WI38 (cell line): ENCODE measurements around the gene NUMA1.

Experiments used
- H3K4me3 ChIP-seq: 2 replicates; pipeline ENCODE4 v1.5.1; 2011; ENCODE audit warnings: low read depth, mild to moderate bottlenecking, control low read depth, low read length
- TF ChIP-seq, protein P1 (sequence below): IDR thresholded peaks from 2 replicates; pipeline ENCODE4 v1.5.1; 2012; ENCODE audit warnings: low read depth, mild to moderate bottlenecking, control low read depth, low read length

Gene NUMA1

DNA sequence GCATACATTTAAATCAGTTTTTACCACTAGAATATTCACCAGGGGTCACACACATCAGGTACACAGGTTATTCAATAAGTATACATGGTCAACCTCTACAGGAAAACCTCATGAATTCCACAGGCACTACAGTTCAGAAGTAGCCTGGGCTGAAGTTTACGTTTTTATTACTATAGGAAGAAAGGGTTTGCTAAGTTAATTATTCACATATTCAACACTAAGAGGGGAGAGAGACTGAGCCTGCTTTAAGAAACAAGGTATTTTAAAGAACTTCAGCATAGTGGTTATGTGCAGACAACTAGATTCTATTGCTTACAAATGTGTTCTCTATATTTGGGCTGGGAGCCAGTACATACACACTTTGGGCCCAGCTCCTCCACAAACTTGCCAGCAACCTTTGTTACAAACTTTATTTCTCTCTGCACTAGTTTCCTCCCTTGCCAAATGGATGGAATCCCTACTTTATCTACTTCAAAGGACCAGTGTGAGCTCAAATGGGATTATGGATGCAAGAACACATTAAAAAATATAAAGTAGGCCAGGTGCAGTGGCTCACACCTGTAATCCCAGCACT is 49.8 kb downstream of the NUMA1 start:
- TF ChIP-seq, protein P1, sequence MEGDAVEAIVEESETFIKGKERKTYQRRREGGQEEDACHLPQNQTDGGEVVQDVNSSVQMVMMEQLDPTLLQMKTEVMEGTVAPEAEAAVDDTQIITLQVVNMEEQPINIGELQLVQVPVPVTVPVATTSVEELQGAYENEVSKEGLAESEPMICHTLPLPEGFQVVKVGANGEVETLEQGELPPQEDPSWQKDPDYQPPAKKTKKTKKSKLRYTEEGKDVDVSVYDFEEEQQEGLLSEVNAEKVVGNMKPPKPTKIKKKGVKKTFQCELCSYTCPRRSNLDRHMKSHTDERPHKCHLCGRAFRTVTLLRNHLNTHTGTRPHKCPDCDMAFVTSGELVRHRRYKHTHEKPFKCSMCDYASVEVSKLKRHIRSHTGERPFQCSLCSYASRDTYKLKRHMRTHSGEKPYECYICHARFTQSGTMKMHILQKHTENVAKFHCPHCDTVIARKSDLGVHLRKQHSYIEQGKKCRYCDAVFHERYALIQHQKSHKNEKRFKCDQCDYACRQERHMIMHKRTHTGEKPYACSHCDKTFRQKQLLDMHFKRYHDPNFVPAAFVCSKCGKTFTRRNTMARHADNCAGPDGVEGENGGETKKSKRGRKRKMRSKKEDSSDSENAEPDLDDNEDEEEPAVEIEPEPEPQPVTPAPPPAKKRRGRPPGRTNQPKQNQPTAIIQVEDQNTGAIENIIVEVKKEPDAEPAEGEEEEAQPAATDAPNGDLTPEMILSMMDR, result no peak
- H3K4me3 ChIP-seq, result no peak overlapping the region

DNA sequence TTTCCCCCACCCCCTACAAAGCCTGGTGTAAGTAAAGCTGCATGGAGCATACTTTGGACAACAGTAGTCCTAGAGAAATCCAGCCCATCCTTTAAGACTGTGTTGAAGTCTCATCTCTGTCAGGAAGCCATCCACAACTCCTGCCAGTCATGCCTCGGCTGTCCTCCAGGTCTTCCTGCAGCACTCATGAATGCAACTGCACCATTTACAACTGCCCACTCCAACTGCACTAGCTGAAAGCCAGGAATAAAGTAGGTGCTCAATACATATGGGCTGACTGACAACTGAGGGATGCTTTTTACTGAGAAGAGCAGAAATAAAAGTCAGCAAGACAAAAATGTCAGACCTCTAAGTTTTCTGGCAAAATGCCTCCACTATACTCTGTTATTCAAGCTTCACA is 54.3 kb downstream of the NUMA1 start:
- TF ChIP-seq, protein P1, result no peak
- no peak overlapping the region for H3K4me3 ChIP-seq

DNA sequence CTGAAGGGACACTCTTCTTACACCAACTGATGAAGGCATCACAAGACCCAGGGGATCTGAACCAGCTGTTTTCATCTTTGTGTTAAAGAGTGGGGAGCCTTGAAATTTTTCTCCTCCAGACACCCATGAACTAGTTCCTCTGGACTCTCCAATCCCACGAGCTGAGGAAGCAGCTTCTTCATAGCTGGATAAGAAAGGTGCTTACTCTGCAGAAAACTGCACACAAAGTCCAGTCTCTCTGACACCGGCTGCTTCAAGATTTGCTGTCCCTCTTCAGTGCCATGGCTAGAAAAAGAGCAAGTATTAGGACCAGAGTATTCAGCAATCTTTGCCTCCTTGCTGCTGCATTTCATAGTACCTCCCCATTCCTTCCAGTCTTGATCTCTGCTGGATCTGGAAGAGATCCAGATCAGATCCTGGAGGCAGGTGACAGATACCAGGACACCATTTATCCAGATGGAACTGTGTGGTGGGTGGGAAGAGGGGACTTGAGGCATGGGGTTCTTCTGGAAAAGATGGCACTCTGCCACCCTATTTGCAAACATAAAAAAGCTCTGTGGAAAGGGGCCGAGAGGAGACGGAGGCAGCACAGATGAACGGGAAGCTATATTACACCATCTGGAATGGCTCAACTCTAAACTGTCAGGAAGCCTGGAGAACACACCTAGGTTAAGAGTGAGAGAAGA is 56.1 kb downstream of the NUMA1 start:
- TF ChIP-seq, protein P1, result no peak
- H3K4me3 ChIP-seq, result no peak overlapping the region

DNA sequence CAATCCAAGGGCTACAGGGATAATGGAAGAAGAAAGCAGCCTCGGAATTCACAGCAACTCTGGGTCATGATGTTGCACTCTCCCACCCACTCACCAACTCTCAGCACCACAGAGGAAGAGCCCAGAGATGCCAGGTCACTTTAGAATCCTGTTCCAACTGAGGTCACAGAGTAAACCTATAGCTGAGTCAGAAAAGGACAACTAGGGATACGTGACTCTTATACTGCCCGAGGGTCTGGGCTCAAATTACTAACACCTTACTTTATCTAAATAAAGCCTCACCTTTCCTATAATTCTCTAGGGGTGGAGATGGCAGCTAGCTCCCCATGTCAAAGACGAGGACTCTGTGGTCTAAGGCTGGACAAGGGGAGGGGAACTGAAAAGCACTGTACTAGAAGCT is 57.0 kb downstream of the NUMA1 start:
- H3K4me3 ChIP-seq, result no peak overlapping the region
- TF ChIP-seq, protein P1, result no peak

DNA sequence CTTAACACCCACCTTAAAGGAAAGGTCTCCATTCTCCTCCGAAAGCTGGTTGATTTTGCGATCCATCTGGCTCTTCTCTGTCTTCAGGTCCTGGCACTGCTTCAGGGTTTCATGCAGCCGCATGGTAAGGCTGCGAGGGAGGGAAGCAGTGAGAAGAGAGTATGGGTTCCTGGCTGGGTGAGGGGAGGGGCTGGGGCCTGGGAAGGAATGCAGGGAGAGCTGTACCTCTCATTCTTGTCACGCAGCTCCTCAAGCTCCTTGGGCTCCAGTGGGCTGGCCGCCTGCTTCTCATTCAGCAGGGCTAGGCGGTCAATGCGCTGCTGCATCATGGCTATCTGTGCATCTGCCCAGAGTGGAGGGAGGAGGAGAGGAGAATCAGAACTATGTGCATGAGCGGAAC is 62.2 kb downstream of the NUMA1 start:
- H3K4me3 ChIP-seq, result no peak overlapping the region
- TF ChIP-seq, protein P1, result no peak

DNA sequence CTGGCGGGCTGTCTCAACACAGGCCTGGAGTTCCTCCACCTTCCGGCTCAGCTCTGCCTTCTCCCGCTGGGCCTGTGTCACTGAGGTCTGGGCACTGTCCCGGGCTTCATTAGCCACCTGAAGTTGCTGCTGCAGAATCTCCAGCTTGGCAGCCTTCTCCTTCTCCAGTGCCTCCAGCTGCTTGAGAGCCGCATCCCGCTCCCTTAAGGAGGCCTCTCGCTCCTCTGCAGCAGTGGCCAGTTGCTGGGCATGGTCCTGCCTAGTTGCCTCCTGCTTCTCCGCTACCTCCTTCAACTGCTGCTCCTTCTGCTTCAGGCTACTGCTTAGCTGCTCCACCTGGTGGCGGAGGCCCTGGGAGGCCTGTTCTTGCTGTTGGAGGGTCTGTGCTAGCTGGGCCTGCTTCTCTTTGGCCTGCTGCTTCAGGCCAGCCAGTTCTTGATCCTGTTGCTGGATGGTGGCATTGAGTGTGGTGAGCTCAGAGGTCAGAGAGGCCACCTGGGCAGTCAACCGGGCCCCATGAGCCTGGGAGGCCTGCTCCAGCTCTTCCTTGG is 64.8 kb downstream of the NUMA1 start:
- TF ChIP-seq, protein P1, result no peak
- H3K4me3 ChIP-seq, result no peak overlapping the region

DNA sequence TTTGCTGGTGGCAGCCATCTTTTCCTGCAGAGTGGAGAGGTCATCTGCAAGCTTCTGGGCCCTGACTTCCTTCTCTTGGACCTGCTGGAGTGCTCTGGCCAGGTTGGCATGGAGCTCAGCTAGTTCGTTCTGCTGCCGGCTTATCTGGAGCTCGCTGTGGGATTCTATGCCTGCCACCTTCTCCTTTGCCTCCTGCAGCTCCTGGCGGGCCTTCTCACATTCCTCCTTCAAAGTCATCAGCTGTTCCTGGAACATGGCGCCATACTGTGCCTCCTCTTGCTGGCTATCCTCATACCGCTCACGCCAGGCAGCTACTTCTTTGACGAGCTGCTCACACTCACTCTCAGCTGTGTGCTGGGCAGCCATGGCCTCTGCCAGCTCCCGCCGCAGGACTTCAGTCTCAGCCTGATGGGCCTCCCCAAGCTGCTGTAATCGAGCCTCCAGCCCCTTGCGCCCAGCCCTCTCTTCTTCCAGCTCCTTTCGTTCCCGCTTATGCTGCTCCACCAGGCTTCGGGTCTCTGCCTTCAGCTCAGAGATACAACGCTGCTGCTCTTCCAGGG is 65.5 kb downstream of the NUMA1 start:
- H3K4me3 ChIP-seq, result no peak overlapping the region
- TF ChIP-seq, protein P1, result no peak
